NCI-H345 treated with DMSO at 0.1 percent for 48 hours (cell line): Measurements from ENCODE around the gene GPER1.
"Not testable (repeated sequence)": the region's sequence is repeated elsewhere in the genome, so short reads cannot be mapped to it uniquely, and the experiment has no call there.

Source experiments
- DNase-seq: peaks from one replicate; lab custom pipeline; 2025; ENCODE audit not compliant: unreplicated experiment; lab: John Stamatoyannopoulos, UW

GPER1 gene

GRCh38 chr7:1101563-1102431 lies 13.9 kb downstream of the GPER1 start:
- no peak for DNase-seq

- no peak for DNase-seq
These were observed 15.3 kb downstream of the GPER1 start for GRCh38 chr7:1103009-1103788.

GRCh38 chr7:1103789-1104515 lies 16.0 kb downstream of the GPER1 start:
- DNase-seq = no peak

- no peak for DNase-seq
These were observed 16.7 kb downstream of the GPER1 start for GRCh38 chr7:1104516-1105179.

- no peak for DNase-seq
These were observed 17.3 kb downstream of the GPER1 start for GRCh38 chr7:1105189-1105588.

GRCh38 chr7:1106063-1106792 lies 18.3 kb downstream of the GPER1 start:
- no peak for DNase-seq

GRCh38 chr7:1106793-1107421 lies 19.0 kb downstream of the GPER1 start:
- no peak for DNase-seq

GRCh38 chr7:1108264-1108920 lies 20.5 kb downstream of the GPER1 start:
- no peak for DNase-seq

- no peak for DNase-seq
These were observed 21.8 kb downstream of the GPER1 start for GRCh38 chr7:1109581-1110310.

- DNase-seq = no peak
These were observed 22.4 kb downstream of the GPER1 start for GRCh38 chr7:1110358-1110757.

GRCh38 chr7:1111156-1111555 lies 23.2 kb downstream of the GPER1 start:
- no peak for DNase-seq

GRCh38 chr7:1112109-1112508 lies 24.2 kb downstream of the GPER1 start:
- DNase-seq = no peak

- DNase-seq = no peak
These were observed 25.0 kb downstream of the GPER1 start for GRCh38 chr7:1112625-1113547.

GRCh38 chr7:1113548-1113885 lies 25.6 kb downstream of the GPER1 start:
- DNase-seq = no peak

GRCh38 chr7:1114088-1114487 lies 26.2 kb downstream of the GPER1 start:
- DNase-seq = no peak

GRCh38 chr7:1114505-1114904 lies 26.6 kb downstream of the GPER1 start:
- DNase-seq = no peak

- DNase-seq = not testable (repeated sequence)
These were observed 27.5 kb downstream of the GPER1 start for GRCh38 chr7:1115171-1116045.
